T-helper 1 cell treated with Interleukin-12 subunit alpha and Interleukin-12 subunit beta and Interleukin-4 antibody, amounts not matched to agents 30 μg/mL and 1 μg/mL, for 36 hours (primary cell): Measurements from ENCODE around the gene KCNIP3.
"Not testable (repeated sequence)": the region's sequence is repeated elsewhere in the genome, so short reads cannot be mapped to it uniquely, and the experiment has no call there.

Experiments used
- H3K27ac Mint-ChIP-seq: one replicate; pipeline ENCODE4 v1.8.0; 2021; ENCODE audit warnings: mild to moderate bottlenecking, mixed read lengths
- H3K27me3 Mint-ChIP-seq: one replicate; pipeline ENCODE4 v1.8.0; 2021; ENCODE audit warnings: low read depth, mixed read lengths
- H3K36me3 Mint-ChIP-seq: one replicate; pipeline ENCODE4 v1.8.0; 2021; ENCODE audit warnings: low read depth, mixed read lengths
- H3K4me1 Mint-ChIP-seq: one replicate; pipeline ENCODE4 v1.8.0; 2021; ENCODE audit warnings: low read depth, mixed read lengths
- H3K4me3 Mint-ChIP-seq: one replicate; pipeline ENCODE4 v1.8.0; 2021; ENCODE audit warnings: mild to moderate bottlenecking, moderate library complexity, mixed read lengths
- H3K9me3 Mint-ChIP-seq: one replicate; pipeline ENCODE4 v1.8.0; 2021; ENCODE audit warnings: mixed read lengths

KCNIP3 gene

GRCh38 chr2:95296880-95297487, at the start of gene KCNIP3:
Gene KCNIP3, plus strand, starts transcription at chr2:95297347. Its CDS starts 92 bp downstream, at chr2:95297439.
- H3K4me1 Mint-ChIP-seq: no peaks in the 10 kb centered on the region
- no peak within 1 kb of the TSS for H3K27ac Mint-ChIP-seq
- H3K9me3 Mint-ChIP-seq: peaks cover 5% of the 10 kb centered on the region
- H3K27me3 Mint-ChIP-seq: no peaks in the 10 kb centered on the region
- H3K4me3 Mint-ChIP-seq: no peak within 1 kb of the TSS
- no peaks in the 10 kb centered on the region for H3K36me3 Mint-ChIP-seq

DNA sequence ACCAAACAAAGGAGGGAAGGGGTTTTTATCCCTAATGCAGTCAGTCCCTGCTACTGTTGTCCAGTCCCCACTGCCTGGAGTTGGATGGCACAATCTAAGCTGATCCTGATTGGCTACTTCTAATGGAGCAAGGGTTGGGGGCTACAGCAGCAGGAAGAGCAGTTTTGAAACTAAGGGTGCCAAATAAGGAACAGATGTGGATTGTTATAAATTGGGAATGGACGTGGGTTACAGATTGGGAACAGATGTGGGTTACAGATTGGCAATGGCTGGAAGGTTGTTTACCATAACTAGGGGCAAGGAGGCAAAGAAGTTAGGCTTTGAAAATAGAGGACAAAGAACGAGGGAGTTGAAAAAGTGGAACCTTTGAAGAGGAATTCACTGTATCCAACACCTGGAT, 38.9 kb upstream of the KCNIP3 start:
- Mint-ChIP-seq H3K27me3 (no peaks in the 10 kb centered on the region), H3K36me3 (no peaks in the 10 kb centered on the region), H3K9me3 (peaks cover 23% of the 10 kb centered on the region), H3K4me1 (no peaks in the 10 kb centered on the region), H3K4me3 (no peak overlapping the region), H3K27ac (no peak overlapping the region)

DNA sequence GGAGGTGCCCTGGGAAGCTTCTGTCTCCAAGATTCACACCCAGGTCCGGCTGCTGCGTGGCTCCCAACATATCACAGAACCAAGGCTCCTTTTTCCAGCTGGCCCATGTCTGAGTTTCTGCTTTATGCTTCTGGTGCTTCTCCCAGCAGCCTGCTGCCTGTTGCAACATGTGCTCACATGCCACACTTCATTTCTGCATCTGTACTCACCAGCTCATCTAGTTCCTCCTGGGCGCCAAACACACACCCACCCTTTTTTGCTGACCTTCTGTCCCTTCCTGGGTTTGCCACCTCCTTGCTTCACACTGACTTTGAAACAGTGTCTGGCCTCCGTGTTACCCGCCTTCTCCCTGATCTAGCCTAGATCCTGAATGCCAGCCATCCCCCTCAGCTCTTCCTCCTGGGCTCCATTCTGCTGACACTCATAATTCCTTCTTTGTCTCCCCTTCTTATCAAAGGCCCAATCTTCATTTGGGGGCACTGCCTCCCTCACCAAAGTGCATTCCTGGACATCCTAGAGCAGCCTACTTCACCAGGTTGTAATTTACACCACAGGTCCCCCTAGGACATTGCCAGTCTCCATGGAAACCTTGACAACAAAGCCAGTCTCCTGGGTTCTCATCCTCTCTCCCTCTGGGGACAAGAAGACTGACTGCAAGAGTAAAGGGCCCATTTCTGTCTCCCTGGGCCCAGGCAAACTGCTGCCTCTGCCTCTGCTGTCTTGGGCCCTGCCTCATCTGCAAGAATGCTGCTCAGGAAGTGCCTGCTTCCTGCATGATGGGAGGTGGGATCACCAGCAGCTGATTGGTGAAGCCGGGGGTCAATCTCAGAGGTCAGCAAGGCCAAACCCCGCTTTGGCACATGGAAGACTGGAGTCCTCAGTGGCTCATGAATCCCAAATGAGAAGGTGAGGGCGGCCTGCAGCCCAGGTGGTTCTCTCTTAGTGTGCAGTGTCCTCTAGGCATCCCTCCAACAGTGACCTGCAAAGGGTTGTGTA, 36.8 kb upstream of the KCNIP3 start:
- H3K4me3 Mint-ChIP-seq: no peak overlapping the region
- no peak overlapping the region for H3K27ac Mint-ChIP-seq
- no peaks in the 10 kb centered on the region for H3K36me3 Mint-ChIP-seq
- H3K4me1 Mint-ChIP-seq: no peaks in the 10 kb centered on the region
- no peaks in the 10 kb centered on the region for H3K27me3 Mint-ChIP-seq
- H3K9me3 Mint-ChIP-seq: peaks cover 23% of the 10 kb centered on the region

GRCh38 chr2:95261602-95262001, 35.5 kb upstream of the KCNIP3 start:
- no peaks in the 10 kb centered on the region for H3K36me3 Mint-ChIP-seq
- no peak overlapping the region for H3K4me3 Mint-ChIP-seq
- H3K4me1 Mint-ChIP-seq: no peaks in the 10 kb centered on the region
- peaks cover 16% of the 10 kb centered on the region for H3K9me3 Mint-ChIP-seq
- no peak overlapping the region for H3K27ac Mint-ChIP-seq
- no peaks in the 10 kb centered on the region for H3K27me3 Mint-ChIP-seq

DNA sequence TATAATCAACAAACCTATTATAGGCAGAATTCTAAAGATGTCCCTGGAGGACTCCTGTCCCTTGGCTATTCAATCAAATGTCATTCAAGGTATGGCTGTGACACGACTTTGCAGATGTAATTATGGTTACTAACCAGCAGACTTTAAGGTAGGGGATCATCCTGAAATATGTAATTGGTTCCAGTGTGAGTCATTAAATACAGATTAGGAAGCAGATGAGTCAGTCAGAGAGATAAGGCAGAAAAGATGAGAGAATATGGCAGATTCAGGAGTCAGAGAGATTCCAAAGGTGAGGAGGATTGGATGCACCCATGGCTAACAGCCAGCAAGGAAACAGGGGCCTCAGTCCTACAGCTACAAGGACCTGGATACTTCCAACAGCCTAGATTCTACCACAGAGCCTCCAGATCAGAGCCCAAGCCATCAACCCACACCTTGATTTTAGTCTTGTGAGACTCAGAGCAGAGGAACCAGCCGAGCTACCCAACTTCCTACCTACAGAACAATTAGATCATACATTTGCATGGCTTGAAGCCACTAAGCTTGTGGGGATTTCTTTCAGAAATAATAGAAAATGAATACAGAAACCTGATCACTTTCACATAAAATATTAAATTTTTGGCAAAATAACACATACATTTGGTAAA, 34.1 kb upstream of the KCNIP3 start:
- no peaks in the 10 kb centered on the region for H3K36me3 Mint-ChIP-seq
- peaks cover 11% of the 10 kb centered on the region for H3K9me3 Mint-ChIP-seq
- no peaks in the 10 kb centered on the region for H3K4me1 Mint-ChIP-seq
- H3K27ac Mint-ChIP-seq: no peak overlapping the region
- H3K4me3 Mint-ChIP-seq: no peak overlapping the region
- H3K27me3 Mint-ChIP-seq: no peaks in the 10 kb centered on the region

- Mint-ChIP-seq H3K9me3 (no peaks in the 10 kb centered on the region), H3K4me3 (no peak overlapping the region), H3K27me3 (no peaks in the 10 kb centered on the region), H3K36me3 (no peaks in the 10 kb centered on the region), H3K4me1 (no peaks in the 10 kb centered on the region), H3K27ac (no peak overlapping the region)
Measured at GRCh38 chr2:95264624-95265023, 32.5 kb upstream of the KCNIP3 start.

GRCh38 chr2:95265182-95265581, 32.0 kb upstream of the KCNIP3 start:
- no peaks in the 10 kb centered on the region for H3K27me3 Mint-ChIP-seq
- no peaks in the 10 kb centered on the region for H3K9me3 Mint-ChIP-seq
- H3K27ac Mint-ChIP-seq: no peak overlapping the region
- H3K36me3 Mint-ChIP-seq: no peaks in the 10 kb centered on the region
- H3K4me3 Mint-ChIP-seq: no peak overlapping the region
- no peaks in the 10 kb centered on the region for H3K4me1 Mint-ChIP-seq

DNA sequence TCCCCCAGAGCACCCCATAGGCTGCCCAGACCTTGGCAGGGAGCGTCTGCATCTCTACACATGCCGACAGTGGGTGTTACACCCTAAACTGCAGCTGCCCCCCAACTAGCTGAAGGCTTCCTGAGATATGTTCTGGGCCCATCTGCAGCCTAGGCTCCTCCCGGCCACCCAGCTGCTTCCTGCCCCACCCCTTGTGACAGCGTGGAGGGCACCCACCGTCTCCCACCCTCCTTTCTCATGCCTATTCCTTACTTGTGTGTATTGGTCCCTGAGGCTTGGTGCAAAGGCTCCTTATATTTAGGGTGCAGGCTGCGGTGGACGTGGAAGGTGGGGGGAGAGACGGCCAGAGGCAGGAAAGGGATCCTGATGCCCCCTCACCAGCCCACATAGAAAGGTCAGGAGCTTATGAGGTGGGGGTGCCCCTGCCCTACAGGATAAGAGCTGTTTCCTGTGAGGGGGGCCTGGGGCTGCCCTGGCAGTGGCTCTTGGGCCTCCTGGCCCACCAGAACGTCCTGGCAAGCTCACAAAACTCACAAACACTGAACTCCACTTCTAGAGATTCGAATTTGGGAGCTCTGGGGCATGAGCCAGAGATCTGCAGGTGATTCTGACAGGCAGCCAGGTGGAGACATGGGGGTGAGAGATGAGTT, 30.2 kb upstream of the KCNIP3 start:
- Mint-ChIP-seq H3K27ac (no peak overlapping the region), H3K27me3 (no peaks in the 10 kb centered on the region), H3K4me3 (no peak overlapping the region), H3K9me3 (no peaks in the 10 kb centered on the region), H3K36me3 (no peaks in the 10 kb centered on the region), H3K4me1 (no peaks in the 10 kb centered on the region)

GRCh38 chr2:95267458-95268210, 29.5 kb upstream of the KCNIP3 start:
- H3K27me3 Mint-ChIP-seq: no peaks in the 10 kb centered on the region
- H3K36me3 Mint-ChIP-seq: no peaks in the 10 kb centered on the region
- no peaks in the 10 kb centered on the region for H3K4me1 Mint-ChIP-seq
- H3K9me3 Mint-ChIP-seq: no peaks in the 10 kb centered on the region
- H3K4me3 Mint-ChIP-seq: no peak overlapping the region
- H3K27ac Mint-ChIP-seq: no peak overlapping the region

DNA sequence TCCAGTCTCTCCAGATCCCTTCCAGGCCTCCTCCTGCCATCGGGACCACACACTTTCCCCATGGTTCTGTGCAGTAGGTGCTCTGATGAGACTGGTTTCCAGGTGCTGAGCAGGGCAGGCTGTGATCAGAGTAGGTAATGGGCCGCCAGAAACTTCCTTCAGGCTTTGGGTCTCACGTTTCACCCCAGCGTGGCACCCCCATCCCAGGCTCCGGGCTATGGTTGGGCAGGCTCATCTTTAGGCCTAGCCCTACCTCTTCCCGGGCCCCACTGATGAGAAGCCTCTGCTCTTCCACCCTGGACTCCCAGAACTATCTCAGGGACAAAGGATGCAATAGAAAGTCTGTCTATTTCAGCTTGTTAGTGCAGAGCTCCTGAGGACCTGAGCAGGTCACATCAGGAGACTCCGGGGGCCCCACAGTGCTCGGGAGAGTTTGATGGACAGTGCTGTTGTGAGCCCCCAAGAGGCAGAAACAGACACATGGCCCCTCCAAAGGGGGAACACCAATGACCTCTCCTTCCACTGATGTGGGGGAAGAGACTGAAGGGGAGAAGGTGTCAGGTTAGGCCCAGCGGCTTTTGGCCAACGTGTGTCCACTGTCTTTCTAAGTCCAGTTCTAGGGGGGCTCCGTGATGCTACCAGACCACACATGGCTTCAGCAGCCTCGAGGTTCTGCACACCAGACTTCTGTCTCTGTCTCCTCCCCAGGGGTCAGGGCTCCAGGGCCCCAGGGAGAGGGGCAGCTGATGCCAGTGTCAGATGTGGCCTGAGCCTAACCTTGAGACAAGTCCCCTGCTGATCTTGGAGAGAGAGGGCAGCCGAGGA, 28.7 kb upstream of the KCNIP3 start:
- no peaks in the 10 kb centered on the region for H3K27me3 Mint-ChIP-seq
- no peak overlapping the region for H3K4me3 Mint-ChIP-seq

DNA sequence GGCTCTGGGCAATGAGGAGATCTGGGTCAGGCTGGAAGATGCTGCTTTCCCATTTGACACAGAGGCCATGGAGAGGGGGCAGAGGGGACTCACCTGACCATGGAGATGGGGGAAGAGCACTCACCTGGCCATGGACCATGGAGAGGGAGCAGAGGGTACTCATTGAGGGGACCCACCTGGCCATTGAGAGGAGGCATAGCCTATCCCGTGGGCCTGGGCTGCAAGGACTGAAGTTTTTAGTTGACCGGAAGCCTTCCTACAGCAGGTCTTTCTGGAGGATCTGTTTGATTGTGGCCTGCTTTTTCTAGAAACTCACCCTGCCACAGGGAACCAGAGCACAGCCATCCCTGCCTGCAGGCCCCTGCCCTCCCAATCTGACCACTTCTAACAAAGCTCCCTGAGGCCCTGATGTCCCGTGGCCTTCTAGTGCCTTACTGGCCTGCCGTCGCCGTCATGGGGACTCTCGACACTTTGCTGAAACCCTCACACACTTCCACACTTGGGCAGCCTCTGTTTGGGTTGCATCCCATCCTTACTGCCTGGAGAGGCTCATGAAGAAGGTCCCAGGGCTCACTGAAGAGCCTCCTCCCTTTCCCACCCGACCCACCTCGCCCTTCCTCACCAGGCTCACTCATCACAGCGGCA, 28.0 kb upstream of the KCNIP3 start:
- Mint-ChIP-seq H3K27ac (no peak overlapping the region), H3K4me1 (no peaks in the 10 kb centered on the region), H3K4me3 (no peak overlapping the region), H3K27me3 (no peaks in the 10 kb centered on the region), H3K36me3 (no peaks in the 10 kb centered on the region), H3K9me3 (no peaks in the 10 kb centered on the region)

More for the DNA sequence above, 28.7 kb upstream of the KCNIP3 start:
- Mint-ChIP-seq H3K36me3 (no peaks in the 10 kb centered on the region), H3K4me1 (no peaks in the 10 kb centered on the region), H3K27ac (no peak overlapping the region), H3K9me3 (no peaks in the 10 kb centered on the region)

GRCh38 chr2:95269745-95270144, 27.4 kb upstream of the KCNIP3 start:
- H3K27ac Mint-ChIP-seq, H3K4me1 Mint-ChIP-seq, H3K4me3 Mint-ChIP-seq, H3K9me3 Mint-ChIP-seq, H3K27me3 Mint-ChIP-seq, H3K36me3 Mint-ChIP-seq: not testable (repeated sequence)

DNA sequence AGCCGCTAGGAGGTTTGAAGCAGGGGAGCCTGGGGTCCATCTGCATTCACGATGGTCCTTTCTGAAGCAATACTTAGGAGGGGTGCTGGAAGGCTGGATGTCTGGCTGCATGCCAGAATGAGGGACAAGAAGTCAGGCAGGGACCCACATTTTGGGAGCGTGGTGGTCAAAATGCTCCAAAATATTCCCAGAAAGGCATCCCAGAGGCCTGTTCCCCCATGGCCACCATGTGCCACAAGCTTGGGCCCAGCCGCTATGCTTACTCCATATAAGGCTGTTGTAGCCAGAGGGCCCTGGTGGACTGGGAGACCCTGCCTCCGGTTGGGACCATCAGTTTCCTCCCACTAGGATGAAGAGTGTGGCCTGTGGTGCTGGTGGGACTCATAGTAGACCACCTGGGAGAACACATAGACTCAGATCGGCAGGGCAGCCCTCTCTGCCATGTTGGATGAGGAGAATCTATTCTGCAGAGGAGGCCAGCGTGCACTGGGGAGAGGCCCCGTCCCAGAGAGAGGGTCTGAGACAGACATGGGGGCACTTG, 26.5 kb upstream of the KCNIP3 start:
- Mint-ChIP-seq H3K27me3 (no peaks in the 10 kb centered on the region), H3K4me3 (no peak overlapping the region), H3K27ac (no peak overlapping the region), H3K4me1 (no peaks in the 10 kb centered on the region), H3K36me3 (no peaks in the 10 kb centered on the region), H3K9me3 (no peaks in the 10 kb centered on the region)
